ENCODE measurements around the gene KDM5B.

GRCh38 chr1:202689493-202690342 is 118.5 kb downstream of the KDM5B start:
- TF ChIP-seq POLR2A (IDR thresholded peaks at IDR 0.05) (no peak), EP300 (IDR thresholded peaks at IDR 0.05) (no peak), CTCF (IDR thresholded peaks at IDR 0.05) (no peak), POLR2AphosphoS5 (IDR thresholded peaks at IDR 0.05) (no peak)
